GM18870 (cell line): ENCODE data around the gene NSG1.
"Not testable (repeated sequence)": the region's sequence is repeated elsewhere in the genome, so short reads cannot be mapped to it uniquely, and the experiment has no call there.

ENCODE experiments used
- ATAC-seq: cut with Tn5 transposase; IDR thresholded peaks from one replicate; pipeline ENCODE4 v1.9.1; 2021; ENCODE audit warnings: moderate library complexity; ENCODE audit not compliant: unreplicated experiment

The NSG1 gene

GRCh38 chr4:4415107-4415805, 28.4 kb downstream of the NSG1 start:
- ATAC-seq, result no peak

GRCh38 chr4:4415806-4416805, 29.2 kb downstream of the NSG1 start:
- ATAC-seq, result no peak

GRCh38 chr4:4416981-4417380, 30.1 kb downstream of the NSG1 start:
- ATAC-seq, result no peak

- no peak for ATAC-seq
Measured at GRCh38 chr4:4417886-4418285, 31.0 kb downstream of the NSG1 start.

GRCh38 chr4:4418676-4419390, 31.9 kb downstream of the NSG1 start:
- no peak for ATAC-seq

- no peak for ATAC-seq
Measured at GRCh38 chr4:4419896-4420295, 33.0 kb downstream of the NSG1 start.

GRCh38 chr4:4420421-4420820, 33.5 kb downstream of the NSG1 start:
- no peak for ATAC-seq

- no peak for ATAC-seq
Measured at GRCh38 chr4:4421356-4421755, 34.5 kb downstream of the NSG1 start.

- ATAC-seq, result not testable (repeated sequence)
Measured at GRCh38 chr4:4422117-4422516, 35.2 kb downstream of the NSG1 start.

- ATAC-seq, result no peak
Measured at GRCh38 chr4:4422856-4423499, 36.1 kb downstream of the NSG1 start.

GRCh38 chr4:4423706-4424498, 37.0 kb downstream of the NSG1 start:
- no peak for ATAC-seq

GRCh38 chr4:4424499-4425115, 37.7 kb downstream of the NSG1 start:
- ATAC-seq, result no peak

- no peak for ATAC-seq
Measured at GRCh38 chr4:4425119-4425690, 38.3 kb downstream of the NSG1 start.

GRCh38 chr4:4425696-4426095, 38.8 kb downstream of the NSG1 start:
- ATAC-seq, result no peak

- no peak for ATAC-seq
Measured at GRCh38 chr4:4426511-4427120, 39.7 kb downstream of the NSG1 start.

GRCh38 chr4:4427121-4427870, 40.4 kb downstream of the NSG1 start:
- ATAC-seq, result no peak

- ATAC-seq, result no peak
Measured at GRCh38 chr4:4427886-4428285, 41.0 kb downstream of the NSG1 start.
